H1 (cell line): ENCODE data around the gene PIEZO1. TPM values are rescaled to one million over a fixed set of nuclear protein-coding genes. Genes with fewer than 3 reads are reported as not detected.

Experiments
- CTCF ChIA-PET: fragments of 300-600 bp; sonication (Branson Sonifier 250); formaldehyde crosslinking; loops from one replicate; lab custom pipeline; 2021; ENCODE audit not compliant: partially characterized antibody; lab: Charles Lee
- POLR2A ChIA-PET: fragments of 300-600 bp; sonication (Branson Sonifier 250); formaldehyde crosslinking; loops from one replicate; lab custom pipeline; 2021; ENCODE audit warnings: inconsistent platforms; ENCODE audit not compliant: partially characterized antibody; lab: Charles Lee
- DNase-seq, 2 experiments: peaks; one replicate each; pipeline versions ENCODE4 v3.0.0 to v3.0.0-alpha.2; 2010 to 2022; ENCODE audit warnings: low spot score in 2 of 2, low read depth in 1 of 2, mixed read lengths in 1 of 2
- FAIRE-seq: peaks from 2 replicates; lab custom pipeline; 2011; peaks lifted over from hg19 to GRCh38; lab: Jason Lieb, UNC
- H2AFZ ChIP-seq: 2 replicates; pipeline ENCODE4 v1.8.1; 2012; ENCODE audit warnings: low read length, inconsistent platforms
- H2AK5ac ChIP-seq: 2 replicates; pipeline ENCODE4 v1.6.1; 2013; ENCODE audit warnings: low read depth, low read length
- H2BK120ac ChIP-seq: replicated peaks from 2 replicates; pipeline ENCODE3; 2013; ENCODE audit warnings: low read depth, low read length, inconsistent platforms
- H2BK12ac ChIP-seq: 2 replicates; pipeline ENCODE4 v1.6.1; 2013; ENCODE audit warnings: low read depth, low read length
- H2BK15ac ChIP-seq: 2 replicates; pipeline ENCODE4 v1.6.1; 2013; ENCODE audit warnings: low read length
- H2BK20ac ChIP-seq: 2 replicates; pipeline ENCODE4 v1.6.1; 2013; ENCODE audit warnings: low read length
- H2BK5ac ChIP-seq: 2 replicates; pipeline ENCODE4 v1.6.1; 2013; ENCODE audit warnings: low read depth, low read length
- H3K14ac ChIP-seq: 2 replicates; pipeline ENCODE4 v1.6.1; 2013; ENCODE audit warnings: inconsistent platforms; ENCODE audit not compliant: insufficient read length
- H3K18ac ChIP-seq: 2 replicates; pipeline ENCODE4 v1.6.1; 2013; ENCODE audit warnings: low read length; ENCODE audit errors: extremely low read depth
- H3K23ac ChIP-seq: 2 replicates; pipeline ENCODE4 v1.6.1; 2013; ENCODE audit warnings: inconsistent platforms; ENCODE audit not compliant: insufficient read length
- H3K23me2 ChIP-seq: 2 replicates; pipeline ENCODE4 v1.6.1; 2013; ENCODE audit warnings: low read depth, low read length
- H3K27ac ChIP-seq: 2 replicates; pipeline ENCODE4 v1.6.1; 2011; ENCODE audit warnings: low read depth, low read length, inconsistent platforms
- H3K27me3 ChIP-seq, 4 experiments: replicated peaks in 1 of 4; 1 replicate in 1 of 4; 2 replicates in 3 of 4; pipeline versions ENCODE4 v1.6.1 to v1.8.1; 2011 to 2013; ENCODE audit warnings: low read length in 3 of 4, mild to moderate bottlenecking in 3 of 4, inconsistent platforms in 2 of 4, mixed read lengths in 2 of 4, moderate library complexity in 1 of 4; ENCODE audit not compliant: control insufficient read depth in 3 of 4, insufficient read depth in 3 of 4; ENCODE audit errors: extremely low read depth in 1 of 4
- H3K36me3 ChIP-seq, 4 experiments: 2 replicates each; pipeline versions ENCODE4 v1.6.1 to v1.8.1; 2011 to 2013; ENCODE audit warnings: mild to moderate bottlenecking in 4 of 4, low read length in 3 of 4, moderate library complexity in 2 of 4, control low read depth in 1 of 4, inconsistent platforms in 1 of 4; ENCODE audit not compliant: insufficient read depth in 4 of 4, control insufficient read depth in 2 of 4
- H3K4ac ChIP-seq: replicated peaks from 2 replicates; pipeline ENCODE3; 2013; ENCODE audit warnings: low read length, low read depth, mixed read lengths, inconsistent platforms; ENCODE audit not compliant: insufficient read length
- H3K4me1 ChIP-seq, 4 experiments: replicated peaks in 1 of 4; 1 replicate in 1 of 4; 2 replicates in 3 of 4; pipeline versions ENCODE4 v1.6.1 to v1.8.1; 2011 to 2013; ENCODE audit warnings: low read length in 3 of 4, inconsistent platforms in 2 of 4, mixed read lengths in 1 of 4; ENCODE audit not compliant: insufficient read depth in 4 of 4, control insufficient read depth in 3 of 4
- H3K4me2 ChIP-seq, 2 experiments: 2 replicates each; pipeline versions ENCODE4 v1.6.1 to v1.8.1; 2011 to 2013; ENCODE audit warnings: low read depth in 2 of 2, low read length in 2 of 2, control low read depth in 1 of 2, inconsistent platforms in 1 of 2, mild to moderate bottlenecking in 1 of 2; ENCODE audit not compliant: insufficient read depth in 1 of 2
- H3K4me3 ChIP-seq, 4 experiments: fragments of 200-600, 300-600 bp in 1 of 4; sonication (generic), shearing (Covaris generic), sonication (Bioruptor Twin) in 1 of 4; 2 replicates each; pipeline versions ENCODE4 v1.5.1 to v1.8.1; 2011 to 2016; ENCODE audit warnings: low read length in 4 of 4, low read depth in 3 of 4, control low read depth in 2 of 4, inconsistent platforms in 2 of 4, mild to moderate bottlenecking in 2 of 4, mixed read lengths in 1 of 4, moderate library complexity in 1 of 4; ENCODE audit not compliant: insufficient read depth in 2 of 4; ENCODE audit errors: extremely low read depth in 1 of 4
- H3K56ac ChIP-seq: replicated peaks from 2 replicates; pipeline ENCODE3; 2013; ENCODE audit warnings: low read depth, mild to moderate bottlenecking, mixed read lengths, low read length, inconsistent platforms; ENCODE audit not compliant: insufficient read length
- H3K79me1 ChIP-seq: 2 replicates; pipeline ENCODE4 v1.6.1; 2013; ENCODE audit warnings: low read depth, low read length, control low read depth
- H3K79me2 ChIP-seq, 2 experiments: 2 replicates each; pipeline versions ENCODE4 v1.6.1 to v1.8.1; 2012 to 2013; ENCODE audit warnings: low read length in 2 of 2, mild to moderate bottlenecking in 2 of 2, inconsistent platforms in 1 of 2; ENCODE audit not compliant: insufficient read depth in 2 of 2, control insufficient read depth in 1 of 2
- H3K9ac ChIP-seq, 4 experiments: replicated peaks in 1 of 4; 1 replicate in 1 of 4; 2 replicates in 3 of 4; pipeline versions ENCODE4 v1.6.1 to v1.8.1; 2011 to 2013; ENCODE audit warnings: low read depth in 3 of 4, low read length in 3 of 4, control low read depth in 2 of 4, mild to moderate bottlenecking in 2 of 4, moderate library complexity in 2 of 4, inconsistent platforms in 1 of 4; ENCODE audit errors: extremely low read depth in 1 of 4
- H3K9me3 ChIP-seq, 2 experiments: 2 replicates each; pipeline versions ENCODE4 v1.6.1 to v1.8.1; 2012 to 2013; ENCODE audit warnings: mild to moderate bottlenecking in 2 of 2, moderate library complexity in 2 of 2, control low read depth in 1 of 2, inconsistent platforms in 1 of 2, low read depth in 1 of 2, low read length in 1 of 2, mixed read lengths in 1 of 2; ENCODE audit not compliant: insufficient read depth in 2 of 2
- H4K20me1 ChIP-seq, 2 experiments: replicated peaks in 1 of 2; 2 replicates each; pipeline versions ENCODE3 to v1.8.1; 2011 to 2013; ENCODE audit warnings: inconsistent platforms in 2 of 2, low read length in 2 of 2, mild to moderate bottlenecking in 1 of 2; ENCODE audit not compliant: insufficient read depth in 2 of 2, control insufficient read depth in 1 of 2
- H4K5ac ChIP-seq: 2 replicates; pipeline ENCODE4 v1.6.1; 2013; ENCODE audit warnings: low read length, low read depth, mixed read lengths, inconsistent platforms; ENCODE audit not compliant: insufficient read length
- H4K8ac ChIP-seq: 2 replicates; pipeline ENCODE4 v1.8.0; 2013; ENCODE audit warnings: mild to moderate bottlenecking, moderate library complexity, low read length, inconsistent platforms; ENCODE audit not compliant: insufficient read depth; ENCODE audit errors: extremely low read depth
- H4K91ac ChIP-seq: replicated peaks from 2 replicates; pipeline ENCODE3; 2013; ENCODE audit warnings: low read length, mixed read lengths, inconsistent platforms; ENCODE audit not compliant: insufficient read length
- CBX5 ChIP-seq: fragments of 300-800, 300-1000 bp; sonication (generic); IDR thresholded peaks from 2 replicates; pipeline ENCODE4 v1.7.1; 2016; ENCODE audit warnings: antibody characterized with exemption, low read length, low read depth
- CHD2 ChIP-seq: IDR thresholded peaks from 2 replicates; pipeline ENCODE4 v1.6.1; 2012; ENCODE audit warnings: low read length, improper control_type of control experiment
- CTCF ChIP-seq, 3 experiments: IDR thresholded peaks; 1 replicate in 2 of 3; 2 replicates in 1 of 3; pipeline versions ENCODE4 v1.5.1 to v1.6.1; 2011; ENCODE audit warnings: low read length in 3 of 3, mild to moderate bottlenecking in 3 of 3, inconsistent platforms in 2 of 3, low read depth in 1 of 3, moderate library complexity in 1 of 3; ENCODE audit not compliant: insufficient read depth in 1 of 3; ENCODE audit errors: control extremely low read depth in 1 of 3
- JUND ChIP-seq: IDR thresholded peaks from 2 replicates; pipeline ENCODE4 v1.6.1; 2011; ENCODE audit warnings: mild to moderate bottlenecking, improper control_type of control experiment, low read length
- RFX5 ChIP-seq: IDR thresholded peaks from 2 replicates; pipeline ENCODE4 v1.6.1; 2011; ENCODE audit warnings: low read depth, low read length, improper control_type of control experiment, borderline replicate concordance
- WGBS, 2 experiments: shearing (Covaris generic) in 1 of 2; methylation state at CpG; one replicate each; pipeline versions ENCODE4 v1.1.6 to v1.1.7; 2013 to 2015; ENCODE audit warnings: low lambda C conversion rate in 2 of 2, mixed read lengths in 2 of 2, inconsistent platforms in 1 of 2, low coverage in 1 of 2, missing lambda C conversion rate in 1 of 2; ENCODE audit not compliant: insufficient replicate concordance in 2 of 2, insufficient coverage in 1 of 2, insufficient read length in 1 of 2; ENCODE audit errors: extremely low coverage in 1 of 2, missing lambda C conversion rate in 1 of 2; 5-methylcytosine and 5-hydroxymethylcytosine counted together
- polyA plus RNA-seq, 7 experiments: library from polyadenylated mRNA; depleted of rRNA in 3 of 7; stranded (reverse) in 5 of 7; unstranded in 2 of 7; fragments of >200 nt in 5 of 7; fragments of 200-250 nt in 2 of 7; gene quantifications; 1 replicate in 5 of 7; 2 replicates in 1 of 7; 4 replicates in 1 of 7; pipeline versions ENCODE4 v1.2.1 to v1.2.3, GENCODE V29; 2011 to 2013; ENCODE audit warnings: missing spikeins in 2 of 7, mixed read lengths in 2 of 7
- total RNA-seq: library from RNA; stranded (reverse); fragmentation: NEBNext Ultra II Directional; extraction: Animal tissue kit (Norgen Biotek cat#: 25700); gene quantifications from 2 replicates; pipeline ENCODE4 v1.2.1, GENCODE V29; 2021

The PIEZO1 gene
- total and polyA plus RNA-seq, 2 of the 8 experiments (the other 6 are each of a cell fraction or from before 2014, with no cell fraction given) = 42.3 to 67.5 TPM

GRCh38 chr16:88699180-88699579 is 85.8 kb downstream of the PIEZO1 start:
- ChIA-PET CTCF (interaction anchor here (1.2 to 6.5 kb wide), 4 partner anchors 9 to 28 kb away, joined by 4 to 37 read pairs (median 5); no protein-coding TSS in a partner anchor), POLR2A (interaction anchor here (0.6 kb wide), 1 partner anchor 61 kb away, joined by 3 read pairs; the partner anchor contains the start of gene IL17C)
- H3K27me3 ChIP-seq = no peaks in the 10 kb centered on the region
- no peaks in the 10 kb centered on the region for H3K23me2 ChIP-seq
- peaks cover 0 to 15% (median 4%) of the 10 kb centered on the region in 4 experiments; a peak in 4 of 8 replicates for H3K36me3 ChIP-seq
- H2BK12ac ChIP-seq = no peak overlapping the region
- H3K79me2 ChIP-seq = peaks cover 0 to 6% of the 10 kb centered on the region in 2 experiments; a peak in 1 of 4 replicates
- H3K27ac ChIP-seq = no peak overlapping the region
- H3K14ac ChIP-seq = no peak overlapping the region
- no peak overlapping the region for H2BK5ac ChIP-seq
- no peak overlapping the region for H3K9ac ChIP-seq
- H4K8ac ChIP-seq = no peak overlapping the region
- peaks cover 7% of the 10 kb centered on the region; the same call in 1 of the 2 replicates for H3K79me1 ChIP-seq
- no peak overlapping the region for H3K23ac ChIP-seq
- H4K5ac ChIP-seq = no peak overlapping the region
- H2AFZ ChIP-seq = no peak overlapping the region
- FAIRE-seq = no peak
- H3K18ac ChIP-seq = no peak overlapping the region
- 95% methylated on average over 13 of the region's 16 CpGs; no CpG with 5 or more reads in 1 of the 2 experiments for WGBS, 2 experiments
- H3K4ac ChIP-seq = no peak overlapping the region
- H3K9me3 ChIP-seq = no peaks in the 10 kb centered on the region
- TF ChIP-seq CTCF (IDR thresholded peaks at IDR 0.05; ENCODE audit: control extremely low read depth in 1 of 3, insufficient read depth in 1 of 3, low read depth in 1 of 3, low read length in 3 of 3) (no peak), CHD2 (no peak), RFX5 (no peak), CBX5 (no peak), JUND (no peak)
- TF ChIP-seq, all 59 proteins: peak for 0
- H2BK120ac ChIP-seq = no peak overlapping the region
- DNase-seq = no peak
- H4K20me1 ChIP-seq = peaks cover 2 to 4% of the 10 kb centered on the region in 2 experiments
- H3K4me1 ChIP-seq = no peaks in the 10 kb centered on the region
- no peak overlapping the region for H2BK20ac ChIP-seq
- H3K4me2 ChIP-seq = no peak overlapping the region
- H3K56ac ChIP-seq = no peak overlapping the region
- no peak overlapping the region for H4K91ac ChIP-seq
- H2AK5ac ChIP-seq = no peak overlapping the region
- no peak overlapping the region for H2BK15ac ChIP-seq
- H3K4me3 ChIP-seq = no peak overlapping the region
